HepG2 (cell line): ENCODE results near the gene HOXD4.

Source experiments
- CREB1 ChIP-seq, 2 experiments: fragments of 450-650 bp in 1 of 2; IDR thresholded peaks; 2 replicates each; pipeline ENCODE4 v1.6.1; 2016 to 2017; ENCODE audit warnings: control low read depth in 1 of 2, mild to moderate bottlenecking in 1 of 2, missing compliant biosample characterization in 1 of 2, missing genetic modification characterization in 1 of 2
- ZNF24 ChIP-seq: fragments of 450-650 bp; IDR thresholded peaks from 2 replicates; pipeline ENCODE4 v1.6.1; 2017; ENCODE audit warnings: antibody characterized with exemption, mild to moderate bottlenecking
- ZNF761 ChIP-seq: sonication (generic); formaldehyde crosslinking; conservative IDR thresholded peaks from 2 replicates; pipeline ENCODE4 v1.4.0; 2020; ENCODE audit warnings: mild to moderate bottlenecking, missing genetic modification reagents

- TF ChIP-seq ZNF761 (CRISPR knock-in tag) = no peak
- no peak for TF ChIP-seq CREB1 (IDR thresholded peaks at IDR 0.05)
- no peak for TF ChIP-seq CREB1 (CRISPR knock-in tag; IDR thresholded peaks at IDR 0.05)
- TF ChIP-seq ZNF24 = no peak
These were observed 43.6 kb upstream of the HOXD4 start for GRCh38 chr2:176107731-176108181.
